ENCODE results near the gene ING1. TPM values are rescaled to one million over a fixed set of nuclear protein-coding genes. Genes with fewer than 3 reads are reported as not detected.

ING1 gene
- polyA plus RNA-seq, 2 of the 4 experiments (the other 2 are of a cell fraction) = 7.9 to 8.6 TPM

GRCh38 chr13:110664673-110665072, 48.8 kb upstream of the ING1 start:
- WGBS (ENCODE audit: missing lambda C conversion rate) = 87% methylated on average over 11 of the region's 11 CpGs
- POLR2A ChIA-PET = no interaction called here
- TF ChIP-seq CBX8 (IDR thresholded peaks at IDR 0.05) (no peak), FOSB (CRISPR knock-in tag; IDR thresholded peaks at IDR 0.05) (no peak), TP53 (CRISPR knock-in tag; IDR thresholded peaks at IDR 0.05) (no peak), E2F6 (IDR thresholded peaks at IDR 0.05; ENCODE audit: borderline replicate concordance, low read depth) (no peak), ZC3H11A (IDR thresholded peaks at IDR 0.05) (no peak), MAFK (IDR thresholded peaks at IDR 0.05; ENCODE audit: partially characterized antibody) (no peak), HOXA7 (CRISPR knock-in tag; IDR thresholded peaks at IDR 0.05) (no peak), BHLHE40 (IDR thresholded peaks at IDR 0.05; ENCODE audit: low read depth, low read length) (no peak), REST (IDR thresholded peaks at IDR 0.05) (no peak)
- FAIRE-seq = no peak
- Histone ChIP-seq H3K4me1 (no peaks in the 10 kb centered on the region), H3K27ac (no peak overlapping the region), H3K4me3 (no peak overlapping the region), H3K4me2 (no peak overlapping the region), H3K9me3 (no peaks in the 10 kb centered on the region; the same call in 2 of the 3 replicates)
- no peak for DNase-seq (ENCODE audit: low read depth in 1 of 2, low spot score in 1 of 2)
- no peak for ATAC-seq
- CTCF ChIA-PET = interaction anchor here (1.5 kb wide), 2 partner anchors 16 to 17 kb away, joined by 4 to 6 read pairs; no protein-coding TSS in a partner anchor

- Histone ChIP-seq H3K4me3 (no peak overlapping the region), H3K4me2 (no peak overlapping the region), H3K27ac (no peak overlapping the region), H3K4me1 (no peaks in the 10 kb centered on the region), H3K9me3 (no peaks in the 10 kb centered on the region)
- CTCF ChIA-PET = interaction anchor here (0.6 to 1.5 kb wide), 2 partner anchors 15 to 22 kb away, joined by 3 to 6 read pairs; no protein-coding TSS in a partner anchor
- no peak for DNase-seq (ENCODE audit: low read depth in 1 of 2, low spot score in 1 of 2)
- 95% methylated on average over 20 of the region's 23 CpGs for WGBS (ENCODE audit: missing lambda C conversion rate)
- TF ChIP-seq NR3C1 (IDR thresholded peaks at IDR 0.05) = no peak
- no peak for TF ChIP-seq ATOH8 (CRISPR knock-in tag; IDR thresholded peaks at IDR 0.05; ENCODE audit: low read depth)
- TF ChIP-seq CEBPB (IDR thresholded peaks at IDR 0.05) = no peak
- no peak for TF ChIP-seq PBX3 (IDR thresholded peaks at IDR 0.05)
- ATAC-seq = no peak
- POLR2A ChIA-PET = no interaction called here
- FAIRE-seq = no peak
Observed at GRCh38 chr13:110665491-110666254, 47.8 kb upstream of the ING1 start.

- Histone ChIP-seq H3K9me3 (no peaks in the 10 kb centered on the region), H3K27ac (no peak overlapping the region), H3K4me3 (no peak overlapping the region), H3K4me2 (no peak overlapping the region), H3K4me1 (no peaks in the 10 kb centered on the region)
- ChIA-PET POLR2A (no interaction called here), CTCF (interaction anchor here (0.6 to 1.5 kb wide), 2 partner anchors 14 to 23 kb away, joined by 3 to 6 read pairs; no protein-coding TSS in a partner anchor)
- TF ChIP-seq POLR2A (IDR thresholded peaks at IDR 0.05; ENCODE audit: low read length) (no peak), KDM5A (IDR thresholded peaks at IDR 0.05) (no peak), POLR2AphosphoS2 (conservative IDR thresholded peaks at IDR 0.05; ENCODE audit: low read length) (no peak), EHMT2 (IDR thresholded peaks at IDR 0.05; ENCODE audit: low read depth) (no peak), TFCP2L1 (CRISPR knock-in tag; IDR thresholded peaks at IDR 0.05) (no peak), CHD4 (IDR thresholded peaks at IDR 0.05; ENCODE audit: borderline replicate concordance) (no peak), E2F6 (IDR thresholded peaks at IDR 0.05; ENCODE audit: borderline replicate concordance, low read depth) (no peak), EHF (CRISPR knock-in tag; IDR thresholded peaks at IDR 0.05) (no peak), RFX5 (IDR thresholded peaks at IDR 0.05) (no peak), CHD2 (IDR thresholded peaks at IDR 0.05; ENCODE audit: low read length, partially characterized antibody) (no peak)
- DNase-seq (ENCODE audit: low read depth in 1 of 2, low spot score in 1 of 2) = no peak
- FAIRE-seq = no peak
- ATAC-seq = no peak
- 80% methylated on average over 8 of the region's 8 CpGs for WGBS (ENCODE audit: missing lambda C conversion rate)
Observed at GRCh38 chr13:110666255-110666533, 47.3 kb upstream of the ING1 start.
